Measurements from ENCODE around the gene ZNF724. TPM values are rescaled to one million over a fixed set of nuclear protein-coding genes. Genes with fewer than 3 reads are reported as not detected.
A peak's percentile ranks its signal among the peaks of the same experiment; 100 is the strongest.

Gene ZNF724
- total and polyA plus RNA-seq, 2 of the 8 experiments (the other 6 are each of a cell fraction or from before 2014, with no cell fraction given) = 8.7 to 67.2 TPM

GRCh38 chr19:23286477-23286876 is 36.3 kb upstream of the ZNF724 start (continued):
- no peak for TF ChIP-seq CHD7 (IDR thresholded peaks at IDR 0.05; ENCODE audit: insufficient replicate concordance, low read length)
- TF ChIP-seq SAP30 (IDR thresholded peaks at IDR 0.05; ENCODE audit: insufficient read depth, insufficient replicate concordance, low read length) = no peak
- TF ChIP-seq POLR2A (IDR thresholded peaks at IDR 0.05; ENCODE audit: control extremely low read depth in 1 of 2, low read depth in 2 of 2, low read length in 2 of 2) = no peak
- no peak for TF ChIP-seq SP1 (IDR thresholded peaks at IDR 0.05; ENCODE audit: low read depth, low read length)
- no peak for TF ChIP-seq EZH2 (IDR thresholded peaks at IDR 0.05; ENCODE audit: low read depth, low read length, severe bottlenecking)
- TF ChIP-seq CTCF (IDR thresholded peaks at IDR 0.05; ENCODE audit: control extremely low read depth in 1 of 3, insufficient read depth in 1 of 3, low read depth in 1 of 3, low read length in 3 of 3) = peak; percentile 56 to 67 (median 60)
- no peak for TF ChIP-seq TBP (IDR thresholded peaks at IDR 0.05; ENCODE audit: low read depth, low read length)
- TF ChIP-seq HDAC2 (IDR thresholded peaks at IDR 0.05; ENCODE audit: borderline replicate concordance in 1 of 2, low read depth in 2 of 2, low read length in 2 of 2) = no peak
- no peak for TF ChIP-seq ASH2L (IDR thresholded peaks at IDR 0.05; ENCODE audit: low read length)

Measured in H1 (cell line).